IPS DF 6.9 (cell line): ENCODE measurements around the gene CMTM5.

Source experiments
- DNase-seq: peaks from one replicate; pipeline ENCODE4 v3.0.0-alpha.2; 2013; ENCODE audit warnings: low read depth, low spot score
- H3K27ac ChIP-seq: one replicate; pipeline ENCODE4 v1.5.1; 2013; ENCODE audit warnings: low read length, control low read depth
- H3K27me3 ChIP-seq: 2 replicates; pipeline ENCODE4 v1.6.1; 2013; ENCODE audit warnings: mild to moderate bottlenecking, low read length; ENCODE audit not compliant: control insufficient read depth, insufficient read depth
- H3K36me3 ChIP-seq: 2 replicates; pipeline ENCODE4 v1.6.1; 2013; ENCODE audit warnings: low read length; ENCODE audit not compliant: control insufficient read depth, insufficient read depth
- H3K4me1 ChIP-seq: 2 replicates; pipeline ENCODE4 v1.6.1; 2013; ENCODE audit warnings: low read length; ENCODE audit not compliant: control insufficient read depth, insufficient read depth
- H3K4me3 ChIP-seq: 2 replicates; pipeline ENCODE4 v1.5.1; 2013; ENCODE audit warnings: mild to moderate bottlenecking, low read length
- H3K9me3 ChIP-seq: 2 replicates; pipeline ENCODE4 v1.6.1; 2013; ENCODE audit warnings: low read length, inconsistent platforms; ENCODE audit not compliant: control insufficient read depth, insufficient read depth
- WGBS: extraction: QIAGEN DNeasy Blood & Tissue Kit; methylation state at CpG from one replicate; pipeline ENCODE4 v1.1.7; 2013; ENCODE audit warnings: mixed read lengths, missing lambda C conversion rate; ENCODE audit not compliant: insufficient read length, insufficient coverage; 5-methylcytosine and 5-hydroxymethylcytosine counted together

The CMTM5 gene

DNA sequence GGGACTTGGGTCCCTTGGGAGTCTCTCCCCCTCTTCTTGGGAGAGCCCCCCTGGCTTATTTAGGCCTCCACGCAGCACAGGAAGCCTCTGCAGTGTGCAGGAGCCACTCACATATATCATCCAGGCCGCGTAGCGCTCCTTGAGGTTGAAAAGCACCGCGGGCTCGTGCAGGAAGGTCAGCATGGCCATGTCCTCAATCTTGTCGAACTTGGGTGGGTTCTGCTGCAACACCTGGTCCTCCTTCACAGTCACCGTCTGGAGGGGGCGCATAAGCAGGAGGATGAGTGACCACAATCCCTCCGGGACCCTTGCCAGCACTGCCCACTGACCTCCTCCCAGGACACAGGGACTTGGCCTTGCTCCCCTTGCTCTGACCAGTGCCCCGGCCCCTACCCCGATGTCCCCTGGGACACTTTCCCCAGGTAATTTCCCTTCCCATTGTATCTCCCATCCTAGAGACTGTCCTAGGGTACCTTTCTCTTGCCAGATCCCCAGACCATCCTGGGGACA is 28.7 kb downstream of the CMTM5 start:
- no peak overlapping the region for H3K27ac ChIP-seq
- no CpG with 5 or more reads among the region's 13 CpGs for WGBS
- H3K4me3 ChIP-seq = no peak overlapping the region
- no peaks in the 10 kb centered on the region for H3K36me3 ChIP-seq
- no peaks in the 10 kb centered on the region for H3K9me3 ChIP-seq
- no peaks in the 10 kb centered on the region for H3K27me3 ChIP-seq
- H3K4me1 ChIP-seq = no peaks in the 10 kb centered on the region; the same call in 1 of the 2 replicates
- no peak for DNase-seq

- Histone ChIP-seq H3K9me3 (no peaks in the 10 kb centered on the region), H3K4me1 (no peaks in the 10 kb centered on the region; the same call in 1 of the 2 replicates), H3K27ac (no peak overlapping the region), H3K4me3 (no peak overlapping the region), H3K36me3 (no peaks in the 10 kb centered on the region), H3K27me3 (no peaks in the 10 kb centered on the region)
- no CpG with 5 or more reads among the region's 4 CpGs for WGBS
- no peak for DNase-seq
These were observed 29.4 kb downstream of the CMTM5 start for GRCh38 chr14:23406244-23406643.

GRCh38 chr14:23406725-23407355 is 30.0 kb downstream of the CMTM5 start:
- H3K36me3 ChIP-seq = no peaks in the 10 kb centered on the region
- H3K9me3 ChIP-seq = no peaks in the 10 kb centered on the region
- H3K27ac ChIP-seq = no peak overlapping the region
- H3K4me1 ChIP-seq = no peaks in the 10 kb centered on the region; the same call in 1 of the 2 replicates
- no peak for DNase-seq
- no CpG with 5 or more reads among the region's 15 CpGs for WGBS
- no peaks in the 10 kb centered on the region for H3K27me3 ChIP-seq
- no peak overlapping the region for H3K4me3 ChIP-seq

DNA sequence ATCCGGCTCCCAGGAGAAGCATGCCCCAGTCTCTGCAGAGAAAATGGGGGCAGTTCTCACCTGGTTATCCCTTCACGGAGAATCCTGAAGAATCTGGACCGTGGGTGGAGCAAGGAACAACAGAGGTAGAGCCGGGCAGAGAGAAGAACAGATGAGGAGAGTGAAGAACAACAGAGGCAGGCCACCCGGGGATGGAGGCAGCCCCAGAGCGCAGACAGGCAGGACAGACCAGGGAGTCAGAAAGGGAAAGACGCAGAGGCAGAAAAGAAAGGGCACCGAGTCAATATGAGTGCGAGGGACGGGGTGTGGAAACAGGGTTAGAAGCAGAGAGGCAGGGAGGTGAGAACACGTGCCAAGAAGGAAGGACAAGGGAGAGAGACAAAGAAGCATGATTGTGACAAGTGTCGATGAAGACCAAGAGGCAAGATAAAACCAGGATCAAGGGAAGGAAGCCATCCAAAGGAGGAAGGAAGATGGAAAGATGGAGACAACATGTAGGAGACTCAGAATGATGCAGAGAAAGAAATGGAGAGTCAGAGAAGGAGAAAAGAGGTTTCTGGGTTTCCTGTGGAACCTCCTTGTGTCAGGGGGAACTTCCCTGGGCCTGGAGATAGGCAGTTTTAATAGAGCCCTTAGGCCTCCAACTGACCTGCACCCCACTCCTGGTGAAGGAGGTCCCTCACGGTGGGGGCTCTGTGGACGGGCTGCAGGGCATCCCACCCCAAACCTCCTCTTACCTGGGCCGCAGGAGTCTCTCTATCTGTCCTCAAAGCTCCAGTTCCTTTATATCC is 30.9 kb downstream of the CMTM5 start, which contains the start of gene MYH6:
Gene MYH6 (minus strand): TSS at position 758 of the 791 bp plus-strand sequence. CDS start 1,050 bp downstream, outside the sequence.
- no CpG with 5 or more reads among the region's 15 CpGs for WGBS
- H3K27me3 ChIP-seq = no peaks in the 10 kb centered on the region
- no peak within 1 kb of the TSS for H3K4me3 ChIP-seq
- no peak within 1 kb of the TSS for H3K27ac ChIP-seq
- H3K36me3 ChIP-seq = no peaks in the 10 kb centered on the region
- H3K4me1 ChIP-seq = no peaks in the 10 kb centered on the region
- no peaks in the 10 kb centered on the region for H3K9me3 ChIP-seq
- DNase-seq = no peak

GRCh38 chr14:23408307-23408630 is 31.4 kb downstream of the CMTM5 start:
- no CpG with 5 or more reads among the region's 5 CpGs for WGBS
- Histone ChIP-seq H3K9me3 (no peaks in the 10 kb centered on the region), H3K4me1 (no peaks in the 10 kb centered on the region), H3K36me3 (no peaks in the 10 kb centered on the region), H3K27me3 (no peaks in the 10 kb centered on the region), H3K4me3 (no peak overlapping the region), H3K27ac (no peak overlapping the region)
- no peak for DNase-seq

- no peak for DNase-seq
- no peaks in the 10 kb centered on the region for H3K9me3 ChIP-seq
- no CpG with 5 or more reads among the region's 2 CpGs for WGBS
- no peaks in the 10 kb centered on the region for H3K27me3 ChIP-seq
- H3K27ac ChIP-seq = no peak overlapping the region
- H3K4me1 ChIP-seq = no peaks in the 10 kb centered on the region
- H3K4me3 ChIP-seq = no peak overlapping the region
- no peaks in the 10 kb centered on the region for H3K36me3 ChIP-seq
These were observed 32.6 kb downstream of the CMTM5 start for GRCh38 chr14:23409475-23409874.

DNA sequence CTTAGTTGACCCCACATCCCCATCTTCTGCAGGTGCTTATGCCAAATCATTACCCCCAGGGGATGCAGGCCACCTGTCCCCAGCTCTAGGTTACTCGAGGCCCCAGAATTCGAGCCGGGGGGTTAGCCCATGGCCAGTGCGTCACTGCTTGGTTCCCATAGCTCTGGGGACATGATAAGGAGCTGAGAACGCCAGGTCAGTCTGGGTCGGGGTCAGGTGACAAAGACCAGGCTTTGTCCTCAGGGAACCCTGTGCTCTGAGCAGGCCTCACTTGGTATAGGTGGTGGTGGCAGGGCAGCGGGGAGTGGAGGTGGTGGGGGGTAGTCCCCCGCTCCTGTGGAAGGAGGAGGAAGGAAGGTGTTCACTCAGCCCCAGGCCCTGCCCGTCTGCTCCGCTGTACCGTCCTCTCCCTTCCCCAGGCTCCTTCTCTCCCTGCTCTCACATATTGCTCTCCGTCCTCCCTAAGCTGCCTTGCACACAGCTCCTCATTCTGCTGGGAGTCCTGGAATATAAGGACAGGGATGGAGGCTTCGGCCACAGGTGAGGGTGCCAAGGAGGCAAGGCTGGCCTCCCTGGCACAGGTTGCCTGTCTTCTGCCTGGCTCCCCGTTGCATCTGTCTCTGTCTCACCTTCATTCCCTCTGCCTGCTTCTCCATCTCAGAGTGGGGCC is 33.3 kb downstream of the CMTM5 start:
- DNase-seq = no peak
- H3K4me3 ChIP-seq = no peak overlapping the region
- no peaks in the 10 kb centered on the region for H3K4me1 ChIP-seq
- H3K27me3 ChIP-seq = no peaks in the 10 kb centered on the region
- no peaks in the 10 kb centered on the region for H3K36me3 ChIP-seq
- no peaks in the 10 kb centered on the region for H3K9me3 ChIP-seq
- no peak overlapping the region for H3K27ac ChIP-seq
- WGBS = no CpG with 5 or more reads among the region's 14 CpGs

DNA sequence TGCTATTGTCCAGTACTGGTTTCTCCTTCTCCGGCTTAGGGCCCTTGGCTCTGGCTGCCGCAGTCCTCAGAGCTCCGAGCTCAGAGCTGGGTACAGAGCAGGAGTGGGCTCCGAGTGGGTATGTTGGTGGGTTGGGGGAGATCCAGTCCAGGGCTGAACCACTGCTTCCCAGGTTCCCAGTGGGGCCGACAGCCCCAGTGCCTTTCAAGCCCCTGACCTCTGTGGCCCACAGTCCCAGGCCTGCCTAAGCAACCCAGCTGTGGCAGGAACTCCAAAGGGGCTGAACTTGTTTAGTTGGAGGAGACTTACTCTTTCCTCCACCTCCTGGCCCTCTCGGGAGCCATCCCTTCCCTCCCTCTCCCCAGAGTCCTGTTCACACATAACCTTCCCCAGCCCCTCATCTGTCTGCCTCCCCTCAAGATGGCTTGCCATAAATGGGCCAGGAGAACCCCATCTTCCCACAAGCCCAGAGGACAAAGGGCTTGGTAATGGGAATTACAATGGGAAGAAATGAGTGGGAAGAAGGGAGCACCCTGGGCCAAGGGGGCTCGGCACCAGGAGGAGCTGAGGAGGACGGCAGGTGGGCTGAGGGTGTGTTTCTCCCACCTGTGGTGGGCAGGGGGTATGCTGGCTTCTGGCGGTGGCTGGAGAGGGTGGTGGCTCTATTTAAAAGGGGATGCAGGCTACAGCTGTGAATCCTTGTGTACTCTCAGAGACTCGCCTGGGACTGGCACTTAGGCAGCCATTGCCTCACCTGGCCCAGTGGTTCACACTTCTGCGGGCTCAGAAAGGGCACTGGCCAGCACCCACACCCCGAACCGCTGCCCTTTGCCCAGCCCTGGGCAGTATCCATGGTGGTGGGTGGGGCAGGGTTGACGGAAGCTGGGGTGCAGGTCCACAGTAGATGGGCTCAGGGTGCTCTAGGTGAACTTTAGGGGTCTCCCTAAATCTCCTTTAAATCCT is 35.0 kb downstream of the CMTM5 start:
- H3K27ac ChIP-seq = no peak overlapping the region
- no peak overlapping the region for H3K4me3 ChIP-seq
- H3K36me3 ChIP-seq = no peaks in the 10 kb centered on the region
- H3K27me3 ChIP-seq = no peaks in the 10 kb centered on the region
- no peaks in the 10 kb centered on the region for H3K9me3 ChIP-seq
- H3K4me1 ChIP-seq = no peaks in the 10 kb centered on the region
- WGBS = no CpG with 5 or more reads among the region's 14 CpGs
- DNase-seq = no peak

DNA sequence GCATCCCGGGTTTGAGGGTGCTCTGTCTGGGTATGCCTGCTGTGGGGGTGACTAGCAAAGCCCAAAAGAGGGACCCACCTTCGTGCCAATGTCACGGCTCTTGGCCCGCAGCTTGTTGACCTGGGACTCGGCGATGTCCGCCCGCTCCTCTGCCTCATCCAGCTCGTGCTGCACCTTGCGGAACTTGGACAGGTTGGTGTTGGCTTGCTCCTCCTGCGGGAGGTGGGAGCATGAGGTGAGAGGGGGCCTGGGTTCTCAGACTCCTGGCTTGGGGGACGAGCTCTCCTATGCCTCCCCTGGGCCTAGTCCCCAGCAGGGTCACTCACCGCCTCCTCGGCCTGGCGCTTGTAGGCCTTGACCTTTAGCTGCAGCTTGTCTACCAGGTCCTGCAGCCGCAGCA is 36.8 kb downstream of the CMTM5 start:
- Histone ChIP-seq H3K27me3 (no peaks in the 10 kb centered on the region), H3K9me3 (no peaks in the 10 kb centered on the region), H3K27ac (no peak overlapping the region), H3K4me3 (no peak overlapping the region), H3K4me1 (no peaks in the 10 kb centered on the region), H3K36me3 (no peaks in the 10 kb centered on the region; the same call in 1 of the 2 replicates)
- DNase-seq = no peak
- no CpG with 5 or more reads among the region's 16 CpGs for WGBS
